Activated CD8-positive, alpha-beta T cell treated with anti-CD3 and anti-CD28 coated beads for 36 hours (primary cell): ENCODE measurements around the gene RIMBP2. TPM values are rescaled to one million over a fixed set of nuclear protein-coding genes. Genes with fewer than 3 reads are reported as not detected.

Experiments used
- ATAC-seq: fragments of 200-7000 bp; cut with Tn5 transposase; one replicate; pipeline ENCODE4 v1.10.0; 2021; ENCODE audit warnings: mild to moderate bottlenecking, moderate library complexity
- CTCF ChIA-PET: fragments of 350-600 bp; sonication (Branson Sonifier 250); formaldehyde crosslinking; loops from one replicate; lab custom pipeline; 2021; ENCODE audit warnings: antibody characterized with exemption; lab: Charles Lee
- POLR2A ChIA-PET: fragments of 350-600 bp; sonication (Branson Sonifier 250); formaldehyde crosslinking; loops from one replicate; lab custom pipeline; 2021; ENCODE audit warnings: antibody characterized with exemption; lab: Charles Lee
- DNase-seq: peaks from one replicate; pipeline ENCODE4 v3.0.0-alpha.2; 2020
- H3K27ac Mint-ChIP-seq: one replicate; pipeline ENCODE4 v1.8.0; 2021; ENCODE audit warnings: mild to moderate bottlenecking, mixed read lengths
- H3K27me3 Mint-ChIP-seq: one replicate; pipeline ENCODE4 v1.8.0; 2021; ENCODE audit warnings: mixed read lengths
- H3K36me3 Mint-ChIP-seq: one replicate; pipeline ENCODE4 v1.8.0; 2021; ENCODE audit warnings: low read depth, mixed read lengths
- H3K4me1 Mint-ChIP-seq: one replicate; pipeline ENCODE4 v1.8.0; 2021; ENCODE audit warnings: low read depth, mixed read lengths
- H3K4me3 Mint-ChIP-seq: one replicate; pipeline ENCODE4 v1.8.0; 2021; ENCODE audit warnings: mild to moderate bottlenecking, moderate library complexity, mixed read lengths
- H3K9me3 Mint-ChIP-seq: one replicate; pipeline ENCODE4 v1.8.0; 2021; ENCODE audit warnings: mixed read lengths
- intact Hi-C: fragments of 100-400 bp; cut with micrococcal nuclease; formaldehyde crosslinking; loops from one replicate; pipeline ENCODE4 v1.10.0; 2022
- total RNA-seq, 2 experiments: library from RNA; stranded (reverse); gene quantifications; one replicate each; pipeline ENCODE4 v1.2.3, GENCODE V29; 2021
- TF ChIP-seq, protein P1 (sequence below): fragments of 200-600 bp; IDR thresholded peaks from one replicate; pipeline ENCODE4 v1.8.0; 2022; ENCODE audit warnings: antibody characterized with exemption, mild to moderate bottlenecking

RIMBP2 gene
- total RNA-seq, 2 experiments from 2014 or later = not detected

DNA sequence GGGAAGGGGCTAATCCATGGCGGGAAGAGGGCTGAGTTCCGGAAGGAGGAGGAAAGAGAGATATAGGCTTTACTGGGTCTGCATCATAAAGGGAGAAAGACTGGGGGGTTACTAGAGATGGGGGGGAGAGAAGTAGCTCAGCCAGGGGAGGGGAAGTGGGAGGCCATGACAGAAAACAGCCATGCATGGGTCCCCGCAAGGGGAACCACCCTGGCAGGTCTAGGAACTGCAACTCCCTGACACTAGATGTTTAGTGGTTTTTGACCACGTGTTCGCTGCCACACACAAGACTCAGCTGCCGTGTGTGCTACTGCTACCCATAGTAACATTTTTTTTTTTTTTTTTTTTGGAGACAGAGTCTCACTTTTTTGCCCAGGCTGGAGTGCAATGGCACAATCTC, 145.0 kb downstream of the RIMBP2 start:
- no peak overlapping the region for H3K27ac Mint-ChIP-seq
- DNase-seq = no peak
- ChIA-PET POLR2A (no interaction called here), CTCF (no interaction called here)
- TF ChIP-seq, protein P1, sequence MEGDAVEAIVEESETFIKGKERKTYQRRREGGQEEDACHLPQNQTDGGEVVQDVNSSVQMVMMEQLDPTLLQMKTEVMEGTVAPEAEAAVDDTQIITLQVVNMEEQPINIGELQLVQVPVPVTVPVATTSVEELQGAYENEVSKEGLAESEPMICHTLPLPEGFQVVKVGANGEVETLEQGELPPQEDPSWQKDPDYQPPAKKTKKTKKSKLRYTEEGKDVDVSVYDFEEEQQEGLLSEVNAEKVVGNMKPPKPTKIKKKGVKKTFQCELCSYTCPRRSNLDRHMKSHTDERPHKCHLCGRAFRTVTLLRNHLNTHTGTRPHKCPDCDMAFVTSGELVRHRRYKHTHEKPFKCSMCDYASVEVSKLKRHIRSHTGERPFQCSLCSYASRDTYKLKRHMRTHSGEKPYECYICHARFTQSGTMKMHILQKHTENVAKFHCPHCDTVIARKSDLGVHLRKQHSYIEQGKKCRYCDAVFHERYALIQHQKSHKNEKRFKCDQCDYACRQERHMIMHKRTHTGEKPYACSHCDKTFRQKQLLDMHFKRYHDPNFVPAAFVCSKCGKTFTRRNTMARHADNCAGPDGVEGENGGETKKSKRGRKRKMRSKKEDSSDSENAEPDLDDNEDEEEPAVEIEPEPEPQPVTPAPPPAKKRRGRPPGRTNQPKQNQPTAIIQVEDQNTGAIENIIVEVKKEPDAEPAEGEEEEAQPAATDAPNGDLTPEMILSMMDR = no peak
- no peaks in the 10 kb centered on the region for H3K27me3 Mint-ChIP-seq
- ATAC-seq = no peak
- H3K36me3 Mint-ChIP-seq = no peaks in the 10 kb centered on the region
- no peaks in the 10 kb centered on the region for H3K4me1 Mint-ChIP-seq
- intact Hi-C loops = no loop called here
- peaks cover 2% of the 10 kb centered on the region for H3K9me3 Mint-ChIP-seq
- no peak overlapping the region for H3K4me3 Mint-ChIP-seq

DNA sequence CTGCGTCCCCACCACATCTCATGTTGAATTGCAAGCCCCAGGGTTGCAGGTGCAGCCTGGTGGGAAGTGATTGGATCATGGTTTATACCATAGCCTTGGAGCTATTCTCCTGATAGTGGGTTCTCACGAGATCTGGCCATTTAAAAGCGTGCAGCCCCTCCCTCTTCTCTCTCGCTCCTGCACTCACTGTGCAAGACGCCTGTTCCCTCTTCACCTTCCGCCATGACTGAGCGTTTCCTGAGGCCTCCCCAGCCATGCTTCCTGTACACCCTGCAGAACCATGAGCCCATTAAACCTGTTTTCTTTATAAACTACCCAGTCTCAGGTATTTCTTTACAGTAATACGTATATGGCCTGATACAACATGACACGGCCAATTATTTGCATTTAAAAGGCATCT, 146.6 kb downstream of the RIMBP2 start:
- CTCF ChIA-PET = no interaction called here

DNA sequence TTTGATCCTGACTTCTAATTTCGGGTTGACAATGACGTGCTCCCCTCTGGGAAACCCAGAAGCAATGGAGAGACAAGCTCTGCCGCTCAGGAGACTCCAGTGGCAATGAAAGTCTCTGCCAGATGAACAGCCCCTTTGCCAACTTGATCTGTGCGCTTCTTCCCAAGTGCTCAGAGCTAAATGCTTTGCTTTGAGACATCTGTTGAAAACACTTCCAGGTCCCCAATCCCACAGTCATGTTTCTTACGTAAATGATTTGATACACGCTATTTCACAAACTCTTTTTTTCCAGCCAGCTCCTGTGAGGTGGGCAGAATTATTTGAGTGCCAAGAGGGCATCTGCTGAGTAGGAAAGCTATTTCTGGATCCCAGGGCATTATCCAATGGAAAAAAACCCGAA, 147.6 kb downstream of the RIMBP2 start:
- Mint-ChIP-seq H3K36me3 (no peaks in the 10 kb centered on the region), H3K27ac (no peak overlapping the region), H3K9me3 (peaks cover 6% of the 10 kb centered on the region), H3K4me1 (no peaks in the 10 kb centered on the region), H3K4me3 (no peak overlapping the region), H3K27me3 (peaks cover 4% of the 10 kb centered on the region)
- no peak for DNase-seq
- intact Hi-C loops = loop anchor here (10.0 kb wide), 1 partner anchor 176 kb away; no protein-coding TSS in a partner anchor
- ChIA-PET CTCF (no interaction called here), POLR2A (no interaction called here)
- no peak for ATAC-seq
- TF ChIP-seq, protein P1 = no peak

More for the DNA sequence above, 146.6 kb downstream of the RIMBP2 start:
- no peaks in the 10 kb centered on the region for H3K4me1 Mint-ChIP-seq
- intact Hi-C loops = loop anchor here (10.0 kb wide), 1 partner anchor 175 kb away; no protein-coding TSS in a partner anchor
- DNase-seq = no peak
- no peak for ATAC-seq
- no peaks in the 10 kb centered on the region for H3K36me3 Mint-ChIP-seq
- H3K27ac Mint-ChIP-seq = no peak overlapping the region
- peaks cover 6% of the 10 kb centered on the region for H3K9me3 Mint-ChIP-seq
- H3K27me3 Mint-ChIP-seq = peaks cover 2% of the 10 kb centered on the region
- H3K4me3 Mint-ChIP-seq = no peak overlapping the region
- POLR2A ChIA-PET = no interaction called here
- TF ChIP-seq, protein P1 = no peak

DNA sequence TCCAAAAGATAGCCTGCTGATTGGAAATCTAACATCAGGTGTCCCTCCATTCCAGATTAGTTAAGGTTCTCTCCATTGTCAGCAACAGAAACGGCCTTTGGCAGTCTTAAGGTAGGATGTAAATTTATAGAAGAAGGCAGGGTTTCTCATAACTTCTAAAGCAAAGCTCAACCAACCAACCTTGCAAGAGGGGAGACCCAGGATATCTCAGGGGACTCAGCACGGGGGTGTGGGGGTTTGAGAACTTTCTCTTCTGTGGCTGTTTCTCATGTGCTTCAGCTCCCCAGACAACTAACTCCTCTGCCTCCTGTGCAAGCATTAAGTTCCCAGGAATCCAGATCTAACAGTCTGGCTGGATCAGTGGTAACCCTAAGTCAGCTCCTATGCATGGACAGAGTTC, 148.1 kb downstream of the RIMBP2 start:
- intact Hi-C loops = loop anchor here (10.0 kb wide), 1 partner anchor 177 kb away; no protein-coding TSS in a partner anchor
- ChIA-PET POLR2A (no interaction called here), CTCF (no interaction called here)
- no peak overlapping the region for H3K27ac Mint-ChIP-seq
- ATAC-seq (no peak), DNase-seq (no peak)
- TF ChIP-seq, protein P1 = no peak
- H3K27me3 Mint-ChIP-seq = peaks cover 4% of the 10 kb centered on the region
- no peaks in the 10 kb centered on the region for H3K4me1 Mint-ChIP-seq
- H3K9me3 Mint-ChIP-seq = peaks cover 6% of the 10 kb centered on the region
- no peaks in the 10 kb centered on the region for H3K36me3 Mint-ChIP-seq
- no peak overlapping the region for H3K4me3 Mint-ChIP-seq

DNA sequence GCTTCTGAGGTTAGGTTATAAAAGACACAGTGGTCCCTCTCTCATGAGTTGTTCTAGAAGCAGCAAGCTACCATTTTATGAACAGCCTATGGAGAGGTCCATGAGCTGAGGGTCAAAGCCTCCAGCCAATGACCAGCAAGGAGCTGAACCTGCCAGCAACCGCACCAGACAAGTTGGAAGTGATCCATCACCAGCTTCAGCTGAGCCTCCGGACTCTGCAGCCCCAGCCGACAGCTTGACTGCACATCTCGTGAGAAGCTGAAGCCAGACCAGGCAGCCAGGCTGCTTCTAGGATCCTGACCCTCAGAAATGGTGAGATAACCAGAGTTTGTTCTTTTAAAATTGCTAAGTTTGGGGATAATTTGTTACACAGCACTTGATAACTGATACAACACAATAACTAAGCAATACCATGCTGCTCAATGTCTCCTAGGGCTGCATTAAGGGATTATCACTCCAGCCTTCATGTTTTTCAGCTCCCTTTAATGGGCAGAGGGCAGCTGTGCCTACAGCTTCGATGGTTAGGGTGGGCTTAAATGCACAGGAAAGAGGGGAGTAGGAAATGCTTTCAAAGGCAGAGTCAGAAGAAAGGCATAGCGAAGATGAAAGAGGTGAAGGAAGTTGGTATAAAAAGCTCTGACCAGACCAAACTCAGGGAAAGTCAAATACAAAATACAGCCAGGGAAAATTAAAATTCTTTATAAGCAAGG, 149.5 kb downstream of the RIMBP2 start:
- peaks cover 4% of the 10 kb centered on the region for H3K27me3 Mint-ChIP-seq
- H3K4me1 Mint-ChIP-seq = no peaks in the 10 kb centered on the region
- intact Hi-C loops = loop anchor here (10.0 kb wide), 1 partner anchor 178 kb away; no protein-coding TSS in a partner anchor
- no peak overlapping the region for H3K27ac Mint-ChIP-seq
- DNase-seq (no peak), ATAC-seq (no peak)
- ChIA-PET CTCF (no interaction called here), POLR2A (no interaction called here)
- no peaks in the 10 kb centered on the region for H3K36me3 Mint-ChIP-seq
- TF ChIP-seq, protein P1 = no peak
- peaks cover 6% of the 10 kb centered on the region for H3K9me3 Mint-ChIP-seq
- no peak overlapping the region for H3K4me3 Mint-ChIP-seq
